Retinal pigment epithelial cell (primary cell): ENCODE results near the gene ITGA6.

Experiments
- DNase-seq: peaks from one replicate; pipeline ENCODE4 v3.0.0-alpha.2; 2010; ENCODE audit warnings: low read depth
- H3K4me3 ChIP-seq: 2 replicates; pipeline ENCODE4 v1.5.1; 2011; ENCODE audit warnings: mild to moderate bottlenecking, low read length, control low read depth, moderate library complexity
- TF ChIP-seq, protein P1 (sequence below): conservative IDR thresholded peaks from 2 replicates; pipeline ENCODE4 v1.5.1; 2011; ENCODE audit warnings: low read depth, low read length, control low read depth, inconsistent platforms

The ITGA6 gene

DNA sequence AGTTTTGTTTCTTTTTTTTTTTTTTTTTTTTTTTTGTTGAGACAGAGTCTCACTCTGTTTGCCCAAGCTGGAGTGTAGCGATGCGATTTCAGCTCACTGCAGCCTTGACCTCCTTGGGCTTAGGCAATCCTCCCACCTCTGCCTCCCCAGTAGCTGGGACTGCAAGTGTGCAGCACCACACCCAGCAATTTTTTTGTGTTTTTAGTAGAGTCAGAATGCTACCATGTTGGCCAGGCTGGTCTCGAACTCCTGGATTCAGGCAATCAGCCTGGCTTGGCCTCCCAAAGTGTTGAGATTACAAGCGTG is 8.2 kb downstream of the ITGA6 start:
- no peak overlapping the region for H3K4me3 ChIP-seq
- TF ChIP-seq, protein P1, sequence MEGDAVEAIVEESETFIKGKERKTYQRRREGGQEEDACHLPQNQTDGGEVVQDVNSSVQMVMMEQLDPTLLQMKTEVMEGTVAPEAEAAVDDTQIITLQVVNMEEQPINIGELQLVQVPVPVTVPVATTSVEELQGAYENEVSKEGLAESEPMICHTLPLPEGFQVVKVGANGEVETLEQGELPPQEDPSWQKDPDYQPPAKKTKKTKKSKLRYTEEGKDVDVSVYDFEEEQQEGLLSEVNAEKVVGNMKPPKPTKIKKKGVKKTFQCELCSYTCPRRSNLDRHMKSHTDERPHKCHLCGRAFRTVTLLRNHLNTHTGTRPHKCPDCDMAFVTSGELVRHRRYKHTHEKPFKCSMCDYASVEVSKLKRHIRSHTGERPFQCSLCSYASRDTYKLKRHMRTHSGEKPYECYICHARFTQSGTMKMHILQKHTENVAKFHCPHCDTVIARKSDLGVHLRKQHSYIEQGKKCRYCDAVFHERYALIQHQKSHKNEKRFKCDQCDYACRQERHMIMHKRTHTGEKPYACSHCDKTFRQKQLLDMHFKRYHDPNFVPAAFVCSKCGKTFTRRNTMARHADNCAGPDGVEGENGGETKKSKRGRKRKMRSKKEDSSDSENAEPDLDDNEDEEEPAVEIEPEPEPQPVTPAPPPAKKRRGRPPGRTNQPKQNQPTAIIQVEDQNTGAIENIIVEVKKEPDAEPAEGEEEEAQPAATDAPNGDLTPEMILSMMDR: no peak
- DNase-seq: no peak

DNA sequence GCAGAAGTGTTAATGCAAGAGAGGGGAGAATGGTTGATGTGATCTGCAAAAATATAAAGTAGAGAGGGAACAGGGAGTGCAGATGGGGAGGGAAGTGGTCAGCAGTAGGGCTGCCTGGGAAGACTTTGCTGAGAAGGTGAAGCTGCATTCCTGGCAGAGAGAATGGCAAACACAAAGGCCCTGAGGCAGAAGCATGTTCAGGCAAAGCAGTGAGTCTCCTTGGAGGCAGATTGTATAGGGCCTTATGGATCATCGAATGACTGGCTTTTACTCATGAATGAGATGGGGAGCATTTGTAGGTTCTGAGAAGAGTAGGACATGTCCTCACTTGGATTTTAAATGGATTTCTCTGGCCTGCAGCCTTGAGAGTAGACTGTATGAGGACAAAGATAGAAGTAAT is 9.5 kb downstream of the ITGA6 start:
- DNase-seq: no peak
- TF ChIP-seq, protein P1: no peak
- no peak overlapping the region for H3K4me3 ChIP-seq

DNA sequence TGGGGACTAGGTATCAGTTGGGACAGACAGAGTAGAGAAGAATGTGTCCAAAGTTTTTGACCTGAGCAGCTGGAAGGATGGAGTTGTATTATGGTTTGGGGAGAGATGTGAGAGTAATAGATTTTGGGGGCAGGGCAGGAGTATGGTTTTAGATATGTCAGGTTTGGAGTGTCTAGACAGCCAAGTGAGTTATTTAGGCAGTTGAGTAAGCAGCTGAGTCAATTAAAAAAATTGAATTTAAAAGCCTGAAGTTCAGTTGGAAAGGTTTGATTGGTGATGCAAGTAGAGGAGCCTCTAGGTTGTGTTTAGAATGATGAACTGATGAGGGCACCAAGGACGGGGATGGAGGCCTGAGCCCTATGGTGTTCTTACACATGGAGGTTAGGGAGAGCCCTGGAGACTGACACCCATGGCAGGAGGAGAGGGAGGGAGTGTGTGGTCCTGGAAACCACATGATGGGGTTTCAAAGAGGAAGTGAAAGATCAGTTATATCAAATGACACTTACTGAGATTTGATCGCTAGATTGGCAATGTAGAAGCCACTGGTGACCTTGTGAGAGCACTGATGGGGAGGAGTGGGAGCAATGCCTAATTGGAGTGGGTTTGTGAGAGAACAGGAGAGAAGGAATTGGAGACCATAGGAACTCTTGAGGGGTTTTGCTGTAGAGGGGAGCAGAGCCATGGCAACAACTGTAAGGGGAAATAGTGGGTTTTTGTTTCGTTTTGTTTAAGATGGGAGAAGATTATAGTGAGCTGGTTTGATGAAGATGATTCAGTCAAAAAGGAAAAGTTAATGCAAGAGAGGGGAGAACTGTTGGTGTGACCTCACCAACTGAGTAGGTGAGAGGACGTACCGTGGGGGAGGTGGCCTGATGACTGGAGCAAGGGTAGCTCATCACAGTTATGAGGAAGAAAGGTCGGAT is 10.3 kb downstream of the ITGA6 start:
- H3K4me3 ChIP-seq: no peak overlapping the region
- no peak for DNase-seq
- TF ChIP-seq, protein P1: no peak

DNA sequence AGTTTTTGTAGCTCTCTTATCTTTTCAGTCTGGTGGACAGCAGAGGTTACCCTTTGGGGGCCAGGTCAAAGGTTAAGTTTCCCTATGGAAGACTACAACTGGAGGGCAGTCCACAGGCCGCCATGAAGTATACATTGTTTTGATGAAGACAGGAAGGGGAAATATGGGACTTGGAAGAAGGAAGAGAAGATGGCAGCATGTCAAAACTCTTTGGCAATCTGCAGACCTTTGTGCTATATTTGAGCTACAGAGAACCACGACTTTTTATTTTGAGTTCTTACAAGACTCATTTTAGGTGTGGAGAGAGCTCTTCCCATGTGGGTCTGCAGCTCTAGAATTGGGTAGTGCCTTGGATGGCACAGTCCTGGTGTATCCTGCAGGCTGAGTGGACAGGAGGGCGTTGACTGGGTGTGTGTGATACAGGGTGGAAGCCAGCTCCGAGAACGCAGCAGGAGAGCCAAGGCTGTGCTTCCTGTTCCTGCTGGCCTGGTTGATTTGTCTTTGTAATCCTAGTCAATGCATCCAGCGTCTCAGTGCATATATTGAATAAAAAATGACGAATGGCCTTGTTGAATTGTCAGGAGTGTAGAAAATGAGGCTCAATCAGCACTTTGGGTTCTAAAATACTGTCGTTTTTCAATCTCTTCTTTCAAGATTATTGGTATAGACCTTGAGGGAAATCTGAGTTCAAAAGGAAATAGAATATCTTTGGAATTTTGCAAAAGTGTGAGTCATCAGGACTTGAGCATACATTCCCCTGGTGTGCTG is 11.5 kb downstream of the ITGA6 start:
- TF ChIP-seq, protein P1: no peak
- no peak overlapping the region for H3K4me3 ChIP-seq

DNA sequence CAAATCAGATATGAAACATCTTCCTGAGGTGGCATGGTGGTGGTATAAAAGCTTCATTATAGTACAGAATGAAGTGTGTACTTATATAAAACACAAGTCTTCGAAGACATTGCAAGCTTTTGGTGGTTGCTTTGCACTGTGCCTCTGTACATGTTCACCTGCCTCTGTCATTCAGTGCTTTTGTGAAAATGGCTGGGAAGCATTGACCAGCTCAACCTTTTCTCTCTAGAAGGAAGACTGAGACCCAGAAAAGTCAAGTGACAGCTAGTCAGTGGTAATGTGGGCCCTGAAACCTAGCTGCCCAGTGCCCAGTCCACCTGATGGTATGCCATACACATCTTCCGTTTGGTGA is 12.1 kb downstream of the ITGA6 start:
- H3K4me3 ChIP-seq: no peak overlapping the region
- DNase-seq: no peak
- TF ChIP-seq, protein P1: no peak

More for the DNA sequence above, 11.5 kb downstream of the ITGA6 start:
- no peak for DNase-seq

DNA sequence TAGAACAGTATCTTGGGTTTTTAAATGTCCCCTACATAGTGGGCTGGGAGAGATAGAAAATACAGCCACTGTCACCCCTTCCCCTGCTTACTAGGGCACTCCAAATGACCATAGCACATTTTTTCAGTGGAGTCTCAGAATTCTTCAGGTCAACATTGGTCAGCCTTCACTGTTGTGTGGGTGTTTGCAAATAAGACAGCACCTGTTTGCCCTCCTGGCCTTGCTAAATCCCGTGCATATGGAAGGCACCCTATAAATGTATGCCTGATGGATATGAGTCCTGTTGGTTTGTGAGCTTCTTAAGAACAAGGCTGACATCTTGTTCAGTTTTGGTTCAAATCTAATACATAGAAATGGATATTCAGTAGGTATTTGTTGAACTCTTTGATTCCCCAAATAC is 12.5 kb downstream of the ITGA6 start:
- TF ChIP-seq, protein P1: no peak
- H3K4me3 ChIP-seq: no peak overlapping the region
- no peak for DNase-seq
